ENCODE results near the gene RSKR.
"Not testable (repeated sequence)": the region's sequence is repeated elsewhere in the genome, so short reads cannot be mapped to it uniquely, and the experiment has no call there.

The RSKR gene

DNA sequence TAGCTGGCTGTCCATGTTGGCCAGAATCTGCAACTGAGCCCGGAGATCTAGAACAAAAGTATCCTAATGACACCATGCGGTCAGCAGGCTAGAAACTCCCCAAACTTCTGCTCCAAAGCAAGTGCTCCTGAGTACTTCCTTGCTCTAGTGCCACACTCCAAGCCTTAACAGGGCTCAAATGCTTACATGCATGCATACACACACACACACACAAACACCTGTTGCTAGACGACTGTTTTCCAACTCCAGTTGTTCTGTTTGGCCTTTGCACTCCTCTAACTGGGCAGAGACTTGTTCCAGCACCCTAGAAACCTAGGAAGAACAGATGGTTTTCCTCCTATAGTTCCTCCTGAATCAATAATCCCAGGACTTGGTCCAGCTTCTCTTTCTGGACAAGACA lies 29.6 kb downstream of the RSKR start:
- in situ Hi-C loops (cut with MboI; ENCODE audit: low pct_unique_long_range_greater_than_20kb, low sequenced_read_pairs) = no loop called here
- DNase-seq = no peak

DNA sequence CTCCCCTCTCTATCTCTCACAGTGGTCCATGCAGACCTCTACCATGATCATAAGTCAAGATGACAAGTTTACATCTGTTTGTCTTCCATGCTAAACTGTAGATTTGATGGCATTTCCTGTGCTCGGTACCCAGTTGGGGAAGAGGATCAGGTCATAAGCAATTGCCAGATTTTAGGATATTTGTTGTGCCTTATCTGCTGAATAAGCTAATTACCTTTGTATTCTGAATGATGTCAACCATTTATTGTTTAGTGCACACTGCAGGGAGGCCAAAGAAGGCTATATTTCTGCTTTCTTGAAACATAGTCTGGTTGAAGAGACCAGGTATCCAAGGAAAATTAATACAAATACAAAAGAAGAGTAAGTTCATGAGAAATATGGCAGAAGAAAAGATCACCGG lies 31.5 kb downstream of the RSKR start:
- in situ Hi-C loops (cut with MboI; ENCODE audit: low pct_unique_long_range_greater_than_20kb, low sequenced_read_pairs) = no loop called here

DNA sequence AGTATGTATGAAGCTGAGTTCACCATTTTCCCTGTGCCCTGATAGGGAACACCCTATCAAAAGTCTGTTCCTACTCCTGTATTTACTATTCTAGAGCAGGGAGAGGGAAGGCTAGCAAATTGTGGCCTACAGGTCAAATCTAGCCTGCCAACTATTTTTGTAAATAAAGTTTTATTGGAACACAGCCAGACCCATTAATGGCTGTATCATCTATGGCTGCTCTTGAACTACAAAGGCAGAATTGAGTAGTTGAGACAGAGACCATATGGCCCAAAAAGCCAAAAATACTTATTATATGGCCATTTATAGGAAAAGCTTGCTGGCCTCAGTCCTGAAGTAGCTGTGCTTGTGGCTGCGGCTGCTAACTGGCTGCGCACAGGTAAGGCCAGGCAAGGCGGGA lies 33.0 kb downstream of the RSKR start:
- in situ Hi-C loops (cut with MboI; ENCODE audit: low pct_unique_long_range_greater_than_20kb, low sequenced_read_pairs) = no loop called here
- no peak for DNase-seq

More for the DNA sequence above, 31.5 kb downstream of the RSKR start:
- no peak for DNase-seq

DNA sequence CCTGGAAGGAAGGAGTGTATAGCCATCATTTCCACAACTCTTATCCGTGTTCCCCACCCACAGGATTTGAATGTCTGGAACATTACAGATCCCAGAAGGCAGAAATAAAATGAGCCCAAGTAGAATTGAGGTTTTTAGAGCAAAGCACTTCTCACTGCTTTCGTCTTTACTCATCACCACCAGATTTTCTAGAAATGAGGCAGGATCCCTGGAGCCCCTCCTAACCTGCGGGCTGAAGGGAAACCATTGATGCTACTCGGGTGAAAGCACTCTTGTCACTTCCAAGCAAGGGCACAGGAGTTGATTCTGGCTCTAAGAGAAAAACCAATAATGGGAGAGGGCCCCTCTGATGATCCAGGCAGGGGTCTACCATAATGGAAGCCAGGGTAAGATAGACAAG lies 34.5 kb downstream of the RSKR start:
- DNase-seq = no peak
- in situ Hi-C loops (cut with MboI; ENCODE audit: low pct_unique_long_range_greater_than_20kb, low sequenced_read_pairs) = no loop called here

DNA sequence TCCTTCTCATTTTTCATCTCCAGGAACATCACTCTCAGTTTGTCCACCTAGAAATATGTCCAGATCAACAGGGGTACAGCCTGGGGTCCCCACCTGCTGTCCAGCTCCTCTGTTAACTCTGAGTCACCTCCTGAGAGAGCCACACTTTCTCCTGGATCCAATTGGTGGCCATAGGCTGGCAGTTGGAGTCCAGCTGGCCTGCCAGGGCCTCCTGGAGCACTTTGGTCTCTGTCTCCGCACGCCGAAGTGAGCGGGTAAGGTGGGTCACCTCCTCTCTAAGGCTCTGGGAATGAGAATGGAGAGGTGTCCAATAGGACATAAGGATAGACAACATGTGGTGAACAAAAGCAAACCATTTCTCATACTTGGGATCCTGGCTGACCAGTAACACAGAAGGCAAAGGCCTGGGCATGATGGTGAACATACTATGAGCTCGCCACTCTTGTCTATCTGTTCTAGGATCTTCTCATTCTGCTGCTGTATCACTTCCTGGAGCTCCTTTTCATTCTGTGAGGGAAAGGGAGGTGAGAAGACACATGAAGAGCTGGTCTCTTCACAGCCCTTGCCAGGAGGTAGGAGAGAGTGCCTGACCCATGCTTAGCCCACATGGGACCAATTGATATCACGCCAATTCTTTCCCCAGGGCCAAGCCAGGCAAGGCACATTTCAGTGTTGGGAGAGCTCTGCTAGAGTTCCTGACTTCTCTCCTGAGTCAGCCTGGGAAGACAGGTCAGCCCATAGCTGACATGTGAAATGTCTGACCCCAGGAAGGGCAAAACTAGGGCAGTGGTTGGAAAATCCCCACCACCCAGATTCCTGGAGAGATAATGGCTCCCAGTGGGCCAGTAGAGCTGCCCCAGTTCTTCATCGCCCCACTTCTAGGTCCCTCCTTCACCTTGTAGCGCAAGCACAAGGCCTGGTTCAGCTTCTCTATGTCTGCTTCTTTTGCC lies 35.5 kb downstream of the RSKR start:
- DNase-seq = no peak
- in situ Hi-C loops (cut with MboI; ENCODE audit: low pct_unique_long_range_greater_than_20kb, low sequenced_read_pairs) = no loop called here

DNA sequence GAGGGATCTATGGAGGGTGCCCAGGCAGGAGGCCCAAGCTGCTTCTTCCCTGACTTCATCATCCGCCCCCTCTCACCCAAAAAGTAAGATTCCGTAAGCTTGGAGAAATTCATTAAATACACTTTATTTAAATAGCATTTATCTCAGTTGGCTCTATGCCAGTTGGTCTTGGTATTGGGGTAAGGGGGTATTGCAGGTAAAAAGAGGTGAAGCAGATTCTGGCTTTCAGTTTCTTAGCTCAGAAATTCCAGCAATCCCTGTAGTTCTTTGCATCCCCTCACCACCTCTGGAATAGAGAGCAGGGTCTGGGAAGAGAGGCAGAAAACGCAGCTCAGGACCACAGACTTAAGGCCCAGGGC lies 36.5 kb downstream of the RSKR start:
- in situ Hi-C loops (cut with MboI; ENCODE audit: low pct_unique_long_range_greater_than_20kb, low sequenced_read_pairs) = no loop called here
- no peak for DNase-seq

DNA sequence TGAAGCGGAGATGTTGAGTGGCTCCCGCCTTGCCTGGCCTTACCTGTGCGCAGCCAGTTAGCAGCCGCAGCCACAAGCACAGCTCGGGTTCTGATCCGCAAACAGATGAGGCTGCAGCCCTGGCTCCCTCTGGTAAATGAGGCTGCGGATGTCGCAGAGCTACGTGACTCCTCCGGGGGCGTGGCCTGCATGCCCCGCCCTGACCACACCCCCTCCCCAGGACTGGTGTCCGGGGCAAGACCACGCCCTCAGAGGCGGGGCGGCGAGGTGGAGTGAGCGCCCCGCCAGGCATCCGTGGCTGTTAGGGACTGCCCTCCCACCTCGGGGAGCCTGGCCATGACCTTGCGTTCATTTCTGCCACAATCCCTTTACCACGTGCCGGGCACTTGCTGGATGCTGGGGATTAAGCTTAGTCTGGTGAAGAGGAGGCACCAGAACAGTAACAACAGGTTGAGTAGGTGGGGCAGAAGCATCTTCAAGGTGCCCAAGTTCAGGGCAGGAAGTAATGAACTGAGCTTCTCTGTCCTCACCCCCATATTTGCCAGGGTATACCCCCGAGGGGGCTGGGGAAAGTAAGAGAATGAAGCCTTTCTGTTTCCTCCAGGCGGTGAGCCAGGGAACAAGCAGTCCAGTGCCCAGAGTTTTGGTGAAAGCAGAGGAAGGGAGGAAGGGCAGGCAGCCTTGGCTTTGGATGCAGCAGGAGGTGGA lies 37.1 kb downstream of the RSKR start, which contains the start of gene ALDOC:
TSS of gene ALDOC (minus strand) at position 138 of the 708 bp plus-strand sequence. CDS start 1,363 bp downstream, outside the sequence.
- DNase-seq = peak; percentile 94
- in situ Hi-C loops (cut with MboI; ENCODE audit: low pct_unique_long_range_greater_than_20kb, low sequenced_read_pairs) = no loop called here

DNA sequence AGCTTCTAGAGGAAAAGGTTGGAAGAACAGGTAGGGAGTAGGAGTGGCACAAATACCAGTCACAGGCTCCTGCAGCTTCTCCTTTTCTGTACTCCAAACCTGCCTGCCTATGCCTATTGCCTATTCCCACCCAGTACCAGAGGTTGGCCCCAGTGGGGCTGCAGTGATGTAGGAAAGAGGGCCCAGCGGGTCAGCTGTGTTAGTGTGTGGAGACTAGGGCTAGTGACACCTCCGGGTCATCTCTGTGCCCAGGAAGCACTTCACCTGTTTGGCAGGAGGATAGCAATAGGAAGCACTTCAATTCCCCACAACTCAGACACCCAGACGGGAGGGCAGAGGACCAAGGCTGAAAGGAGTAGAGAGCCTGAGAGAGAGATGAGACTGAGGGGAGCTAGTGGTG lies 38.0 kb downstream of the RSKR start:
- DNase-seq; in situ Hi-C loops (cut with MboI; ENCODE audit: low pct_unique_long_range_greater_than_20kb, low sequenced_read_pairs): not testable (repeated sequence)

DNA sequence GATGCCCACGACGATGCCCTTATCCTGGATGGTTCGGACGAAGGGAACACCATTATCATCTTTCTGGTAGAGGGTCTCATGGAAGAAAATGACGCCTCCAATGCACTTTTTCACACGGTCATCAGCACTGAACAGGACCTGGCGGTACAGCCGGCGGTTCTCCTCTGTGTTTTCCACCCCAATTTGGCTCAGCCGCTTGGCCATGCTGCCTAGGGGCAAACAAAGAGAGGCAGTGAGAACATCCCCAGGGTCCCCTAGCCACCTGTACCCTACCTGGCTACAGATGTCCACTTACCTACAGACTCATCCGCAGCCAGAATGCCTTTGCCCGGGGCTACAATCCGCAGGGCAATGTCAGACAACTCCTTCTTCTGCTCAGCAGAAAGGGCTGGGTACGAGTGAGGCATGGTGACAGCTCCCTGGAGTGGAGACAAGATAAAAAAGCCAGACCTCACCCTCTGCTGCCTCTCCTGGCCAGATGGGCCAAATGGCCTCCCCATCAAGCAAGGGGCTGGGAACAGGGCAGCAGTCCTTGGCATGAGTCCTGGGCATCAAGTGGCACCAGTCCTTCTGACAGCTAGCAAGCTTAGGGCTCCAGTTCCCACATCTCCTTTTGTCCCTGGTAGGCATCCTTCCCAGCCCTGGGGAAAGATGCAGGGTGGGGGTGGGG lies 38.7 kb downstream of the RSKR start:
- in situ Hi-C loops (cut with MboI; ENCODE audit: low pct_unique_long_range_greater_than_20kb, low sequenced_read_pairs) = no loop called here
- DNase-seq = no peak

DNA sequence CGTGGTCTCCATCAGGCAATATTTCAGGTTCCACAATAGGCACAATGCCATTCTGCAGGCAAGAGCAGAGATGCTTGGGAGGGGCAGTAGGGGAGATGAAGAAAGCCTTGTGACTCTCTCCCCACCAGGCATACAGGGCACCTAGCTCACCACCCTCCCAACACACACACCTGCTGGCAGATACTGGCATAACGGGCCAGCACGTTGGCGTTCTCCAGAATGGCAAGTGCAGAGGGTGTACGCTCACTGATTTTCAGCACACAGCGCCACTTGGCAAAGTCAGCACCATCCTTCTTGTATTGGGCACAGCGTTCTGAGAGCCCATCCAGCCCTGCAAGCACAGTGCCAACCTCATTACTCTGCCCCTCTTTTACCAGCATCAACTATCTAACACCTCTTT lies 39.5 kb downstream of the RSKR start:
- in situ Hi-C loops (cut with MboI; ENCODE audit: low pct_unique_long_range_greater_than_20kb, low sequenced_read_pairs) = no loop called here
- no peak for DNase-seq

DNA sequence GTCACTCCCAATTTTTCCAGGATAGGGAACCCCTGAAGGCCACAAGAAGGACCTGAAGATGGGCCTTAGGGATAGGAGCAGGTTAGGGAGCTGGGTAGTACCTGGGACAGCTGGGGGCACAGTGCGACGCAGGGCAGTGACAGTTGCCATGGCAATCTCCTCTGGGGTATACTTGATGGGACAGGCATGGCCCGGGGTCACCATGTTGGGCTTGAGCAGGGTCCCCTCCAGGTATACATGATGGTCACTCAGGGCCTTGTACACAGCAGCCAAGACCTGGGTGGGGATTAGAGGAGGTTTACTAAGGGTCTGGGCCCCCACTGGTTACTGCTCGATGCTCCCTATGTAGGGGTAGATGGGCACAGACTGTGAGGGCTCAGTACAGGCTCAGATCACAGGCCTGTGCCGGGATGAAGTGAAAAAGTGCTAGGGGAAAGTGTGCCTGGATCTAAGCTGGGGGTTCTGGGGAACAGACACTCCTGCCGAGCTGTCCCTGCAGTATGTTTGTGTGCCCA lies 40.0 kb downstream of the RSKR start:
- no peak for DNase-seq
- in situ Hi-C loops (cut with MboI; ENCODE audit: low pct_unique_long_range_greater_than_20kb, low sequenced_read_pairs) = no loop called here

DNA sequence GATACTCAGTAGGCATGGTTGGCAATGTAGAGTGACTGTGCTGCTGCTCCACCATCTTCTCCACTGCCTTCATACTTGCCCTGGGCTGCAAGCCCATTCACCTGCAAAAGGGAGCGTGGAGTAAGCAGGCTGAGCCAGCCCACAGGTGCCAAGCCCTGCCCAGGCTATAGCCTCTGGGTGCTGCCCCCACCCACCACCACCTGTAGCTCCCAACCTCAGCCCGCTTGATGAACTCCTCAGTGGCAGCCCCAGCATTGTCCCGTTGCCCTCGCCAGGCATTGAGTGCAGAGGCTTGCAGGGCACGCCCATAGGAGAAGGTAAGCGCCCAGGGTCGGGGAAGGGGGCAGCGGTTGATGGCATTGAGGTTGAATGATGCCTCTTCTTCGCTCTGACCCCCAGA lies 40.5 kb downstream of the RSKR start:
- in situ Hi-C loops (cut with MboI; ENCODE audit: low pct_unique_long_range_greater_than_20kb, low sequenced_read_pairs) = no loop called here
- DNase-seq = no peak

DNA sequence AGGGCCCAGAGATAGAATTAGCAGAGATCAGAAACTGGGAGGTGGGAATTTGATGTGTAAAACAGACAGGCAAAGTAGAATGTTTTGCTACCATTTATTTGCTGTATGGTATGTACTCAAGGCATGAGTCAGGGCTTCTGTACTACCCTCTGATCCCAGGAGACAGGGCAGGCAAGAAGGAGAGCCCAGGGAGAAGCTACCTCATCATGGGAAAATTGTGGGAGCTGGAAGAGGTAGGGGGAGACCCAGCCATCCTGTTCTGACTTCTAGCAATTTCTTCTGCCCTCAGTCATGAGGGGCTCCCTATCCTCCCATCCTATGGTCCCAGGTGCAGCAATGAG lies 41.0 kb downstream of the RSKR start:
- no peak for DNase-seq
- in situ Hi-C loops (cut with MboI; ENCODE audit: low pct_unique_long_range_greater_than_20kb, low sequenced_read_pairs) = no loop called here

DNA sequence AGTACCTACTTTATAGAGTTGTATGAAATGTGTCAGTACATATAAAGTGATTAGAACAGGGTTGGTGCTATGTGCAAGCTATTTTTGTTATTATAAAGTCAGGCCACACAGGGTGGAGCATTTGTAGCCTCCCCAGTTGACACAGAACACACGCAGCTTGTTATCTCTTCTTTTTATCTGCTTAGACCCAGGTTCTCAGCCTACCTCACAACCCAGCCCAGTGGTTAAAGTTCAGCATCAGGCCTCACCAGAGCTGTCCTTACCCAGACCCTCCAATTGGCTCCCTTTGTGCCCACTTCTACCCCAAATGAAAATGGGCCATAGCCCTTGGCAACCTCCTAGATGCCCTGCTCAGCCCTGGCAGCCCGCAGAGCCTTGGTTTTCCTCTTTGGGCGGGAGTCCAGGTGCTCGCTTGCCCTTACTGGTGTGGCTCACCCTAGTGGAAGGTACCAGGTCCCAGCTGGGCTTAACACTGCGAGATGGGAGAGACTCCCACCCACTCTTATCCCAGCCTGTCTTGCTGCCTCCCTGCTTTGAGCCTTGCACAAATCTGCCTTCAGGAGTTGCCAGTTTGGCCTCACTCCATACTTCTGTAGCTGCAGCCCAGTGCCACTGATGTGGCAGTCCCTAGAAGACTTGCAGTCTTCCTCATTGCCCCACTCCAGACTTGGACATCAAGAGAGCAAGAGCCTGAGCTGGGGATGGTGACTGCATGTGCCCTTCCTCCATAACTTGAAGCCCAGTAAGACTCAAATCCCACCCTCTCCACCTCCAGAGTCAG lies 41.5 kb downstream of the RSKR start:
- no peak for DNase-seq
- in situ Hi-C loops (cut with MboI; ENCODE audit: low pct_unique_long_range_greater_than_20kb, low sequenced_read_pairs) = no loop called here

DNA sequence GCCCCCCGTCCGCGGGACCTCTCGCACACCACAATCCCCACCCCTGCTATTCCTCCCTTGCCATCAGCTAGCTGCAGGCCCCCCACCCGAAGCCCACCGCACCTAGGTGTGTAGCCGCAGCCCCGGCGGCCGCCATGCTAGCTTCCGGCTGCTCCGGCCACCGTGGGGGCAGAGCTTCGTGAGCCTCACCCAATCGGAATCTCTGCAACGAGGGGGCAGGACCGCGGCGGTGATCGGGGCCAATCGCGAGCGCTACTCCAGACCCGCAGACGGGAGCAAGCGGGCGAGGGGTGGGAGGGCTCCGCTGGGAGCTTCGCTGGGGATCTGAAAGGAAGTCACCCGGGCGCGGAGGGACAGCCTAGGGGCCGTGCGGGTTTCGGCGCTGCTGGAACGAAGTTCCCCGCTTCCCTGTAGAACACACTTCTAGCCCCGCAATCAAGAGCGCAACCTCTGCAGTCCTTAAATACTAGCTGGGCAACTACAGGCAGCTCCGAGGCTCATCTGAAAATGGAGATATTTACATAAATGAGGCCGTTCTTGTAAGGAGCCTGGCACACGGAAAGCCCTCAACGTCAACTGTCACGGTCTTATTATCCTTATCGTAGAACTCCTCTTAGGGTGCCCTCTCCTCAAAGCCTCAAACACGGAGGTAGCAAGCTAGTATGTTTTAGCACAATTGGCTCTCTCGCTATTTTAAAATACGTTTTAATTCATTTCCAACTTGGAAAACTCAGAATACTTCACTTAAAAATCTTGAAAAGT lies 42.4 kb downstream of the RSKR start, which contains the start of gene PIGS:
TSS of gene PIGS (minus strand) at position 164 of the 762 bp plus-strand sequence. CDS start at position 136, 28 bp downstream.
- peak; percentile 94 for DNase-seq
- in situ Hi-C loops (cut with MboI; ENCODE audit: low pct_unique_long_range_greater_than_20kb, low sequenced_read_pairs) = no loop called here

DNA sequence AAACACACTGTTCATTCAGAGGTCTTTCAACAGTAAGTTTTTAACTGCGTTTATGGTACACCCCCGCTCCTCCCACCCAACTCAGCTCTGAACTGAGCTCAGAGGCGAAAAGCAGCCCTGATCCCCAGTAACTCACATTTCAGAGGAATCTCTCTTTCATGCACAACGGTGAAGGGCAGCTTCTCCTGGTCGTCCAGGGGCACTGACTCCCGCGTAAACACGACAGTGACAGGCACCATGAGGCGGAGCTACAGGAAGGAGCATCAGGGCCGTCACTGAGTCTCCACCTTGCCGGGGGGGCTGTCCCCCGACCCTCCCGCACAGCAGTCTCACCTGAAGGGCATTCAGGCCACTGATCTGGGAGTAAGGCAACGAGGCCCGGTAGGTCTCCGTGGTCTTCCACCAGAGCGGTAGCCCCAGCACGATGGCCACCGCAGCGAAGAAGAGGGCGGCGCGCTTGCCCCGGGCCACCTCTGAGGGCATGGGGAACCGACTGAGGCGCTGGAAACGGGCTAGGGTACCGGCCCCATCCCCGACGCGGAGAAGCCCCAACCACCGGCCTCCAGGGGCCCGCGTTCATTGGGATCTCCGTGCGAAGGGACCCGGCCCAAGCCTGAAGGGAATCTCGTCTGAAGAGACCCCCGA lies 43.1 kb downstream of the RSKR start:
- in situ Hi-C loops (cut with MboI; ENCODE audit: low pct_unique_long_range_greater_than_20kb, low sequenced_read_pairs) = no loop called here
- DNase-seq = peak; percentile 46

DNA sequence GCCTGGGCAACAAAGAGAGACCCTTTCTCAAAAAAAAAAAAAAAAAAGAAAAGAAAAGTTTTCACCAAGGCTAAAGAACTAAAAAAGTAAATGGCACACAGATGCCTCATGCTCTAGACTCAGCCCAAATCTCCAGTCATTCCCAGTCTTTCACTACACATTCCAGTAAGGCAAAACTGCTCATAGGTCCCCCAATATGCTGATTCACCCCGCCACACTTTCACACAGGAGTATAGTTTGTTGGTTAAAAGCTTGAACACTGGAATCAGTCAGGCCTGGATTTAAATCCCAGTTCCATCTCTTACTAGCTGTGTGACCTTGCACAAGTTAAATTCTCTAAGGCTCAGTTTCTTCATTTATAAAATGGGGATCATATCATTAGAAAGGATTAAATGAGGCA lies 44.5 kb downstream of the RSKR start:
- in situ Hi-C loops (cut with MboI; ENCODE audit: low pct_unique_long_range_greater_than_20kb, low sequenced_read_pairs) = no loop called here
- no peak for DNase-seq

DNA sequence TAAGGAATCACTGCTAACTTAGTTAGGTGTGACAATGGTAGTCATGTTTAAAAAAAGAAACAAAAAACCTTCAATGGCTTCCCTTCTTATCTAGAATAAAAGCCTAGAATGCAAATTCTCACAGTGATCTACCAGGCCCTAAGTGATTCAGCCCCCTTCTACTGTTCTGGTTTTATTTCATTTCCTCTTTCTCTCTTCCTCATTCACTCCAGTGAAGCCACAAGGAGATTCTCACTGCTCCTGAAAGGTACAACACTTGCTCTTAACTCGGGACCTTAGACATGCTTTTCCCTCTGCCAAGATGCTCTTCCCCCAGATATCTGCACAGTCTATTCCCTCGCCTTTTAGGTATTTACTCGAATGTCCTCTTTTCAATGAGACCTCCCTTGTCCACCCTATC lies 46.4 kb downstream of the RSKR start:
- DNase-seq = peak; percentile 77
- in situ Hi-C loops (cut with MboI; ENCODE audit: low pct_unique_long_range_greater_than_20kb, low sequenced_read_pairs) = no loop called here
